Measurements from ENCODE around the gene SLC20A1. TPM values are rescaled to one million over a fixed set of nuclear protein-coding genes. Genes with fewer than 3 reads are reported as not detected.

SLC20A1 gene
- total RNA-seq, 1 experiment from 2014 or later: 123 TPM

GRCh38 chr2:112639936-112640335 is 5.8 kb upstream of the SLC20A1 start:
- Histone ChIP-seq H3K56ac (ENCODE audit: insufficient read length, low read depth, low read length) (no peak overlapping the region), H3K9me3 (ENCODE audit: control insufficient read depth, low read depth, low read length) (no peaks in the 10 kb centered on the region), H2AFZ (ENCODE audit: low read length) (no peak overlapping the region), H3T11ph (ENCODE audit: low read length) (no peak overlapping the region), H3K9ac (ENCODE audit: extremely low read depth, insufficient read length, low read length) (no peak overlapping the region), H2AK5ac (ENCODE audit: insufficient read length, low read length) (no peak overlapping the region), H3K14ac (ENCODE audit: insufficient read depth, low read length) (no peak overlapping the region), H3K27ac (ENCODE audit: insufficient read length, low read depth, low read length) (no peak overlapping the region), H3K79me1 (ENCODE audit: insufficient read depth, low read depth, low read length, poor library complexity, severe bottlenecking) (no peaks in the 10 kb centered on the region), H2BK5ac (ENCODE audit: insufficient read length, low read length) (no peak overlapping the region), H3K4me2 (ENCODE audit: insufficient read depth, insufficient read length, low read length) (no peak overlapping the region), H4K8ac (replicated peaks; ENCODE audit: insufficient read length, low read depth, low read length) (no peak overlapping the region), H3K4ac (ENCODE audit: low read depth, low read length) (no peak overlapping the region), H3K27me3 (ENCODE audit: insufficient read depth, low read length) (no peaks in the 10 kb centered on the region), H3K23ac (ENCODE audit: insufficient read length, low read depth, low read length) (no peak overlapping the region), H2BK20ac (ENCODE audit: low read depth, low read length, poor library complexity, severe bottlenecking) (no peak overlapping the region), H3K18ac (ENCODE audit: insufficient read length, low read depth, low read length) (no peak overlapping the region), H2BK15ac (ENCODE audit: low read depth, low read length) (no peak overlapping the region), H2BK120ac (ENCODE audit: low read depth, low read length, poor library complexity, severe bottlenecking) (no peak overlapping the region), H4K5ac (ENCODE audit: insufficient read length, low read depth, low read length) (no peak overlapping the region), H3K79me2 (ENCODE audit: insufficient read depth, low read length) (no peaks in the 10 kb centered on the region), H4K91ac (ENCODE audit: insufficient read length, low read depth, low read length) (no peak overlapping the region), H4K20me1 (ENCODE audit: control insufficient read depth, insufficient read depth, insufficient read length) (no peaks in the 10 kb centered on the region), H2BK12ac (ENCODE audit: insufficient read length, low read depth, low read length) (no peak overlapping the region), H3K23me2 (ENCODE audit: insufficient read length, low read depth, low read length, poor library complexity, severe bottlenecking) (peaks cover 3% of the 10 kb centered on the region), H3K4me1 (ENCODE audit: insufficient read depth, low read length) (0 out of 2 replicates have a peak, but pooled peaks cover 3% of the 10 kb centered on the region)
- Mint-ChIP-seq H3K27ac (no peak overlapping the region), H3K4me3 (no peak overlapping the region), H3K9me3 (no peaks in the 10 kb centered on the region), H3K27me3 (ENCODE audit: low read depth) (peaks cover 15% of the 10 kb centered on the region), H3K4me1 (peaks cover 17 to 26% of the 10 kb centered on the region in 2 experiments), H3K36me3 (ENCODE audit: insufficient read depth in 1 of 3, low read depth in 3 of 3) (no peaks in the 10 kb centered on the region; a peak in 1 of 7 replicates)
- TF ChIP-seq CTCF (conservative IDR thresholded peaks at IDR 0.05): no peak
- WGBS (ENCODE audit: extremely low coverage, insufficient read length, low lambda C conversion rate): no CpG with 5 or more reads among the region's 3 CpGs
- no peak for DNase-seq

Measured in H9 (cell line).